ENCODE results near the gene XIRP1. TPM values are rescaled to one million over a fixed set of nuclear protein-coding genes. Genes with fewer than 3 reads are reported as not detected.
"Not testable (repeated sequence)": the region's sequence is repeated elsewhere in the genome, so short reads cannot be mapped to it uniquely, and the experiment has no call there.

The XIRP1 gene, protein sequence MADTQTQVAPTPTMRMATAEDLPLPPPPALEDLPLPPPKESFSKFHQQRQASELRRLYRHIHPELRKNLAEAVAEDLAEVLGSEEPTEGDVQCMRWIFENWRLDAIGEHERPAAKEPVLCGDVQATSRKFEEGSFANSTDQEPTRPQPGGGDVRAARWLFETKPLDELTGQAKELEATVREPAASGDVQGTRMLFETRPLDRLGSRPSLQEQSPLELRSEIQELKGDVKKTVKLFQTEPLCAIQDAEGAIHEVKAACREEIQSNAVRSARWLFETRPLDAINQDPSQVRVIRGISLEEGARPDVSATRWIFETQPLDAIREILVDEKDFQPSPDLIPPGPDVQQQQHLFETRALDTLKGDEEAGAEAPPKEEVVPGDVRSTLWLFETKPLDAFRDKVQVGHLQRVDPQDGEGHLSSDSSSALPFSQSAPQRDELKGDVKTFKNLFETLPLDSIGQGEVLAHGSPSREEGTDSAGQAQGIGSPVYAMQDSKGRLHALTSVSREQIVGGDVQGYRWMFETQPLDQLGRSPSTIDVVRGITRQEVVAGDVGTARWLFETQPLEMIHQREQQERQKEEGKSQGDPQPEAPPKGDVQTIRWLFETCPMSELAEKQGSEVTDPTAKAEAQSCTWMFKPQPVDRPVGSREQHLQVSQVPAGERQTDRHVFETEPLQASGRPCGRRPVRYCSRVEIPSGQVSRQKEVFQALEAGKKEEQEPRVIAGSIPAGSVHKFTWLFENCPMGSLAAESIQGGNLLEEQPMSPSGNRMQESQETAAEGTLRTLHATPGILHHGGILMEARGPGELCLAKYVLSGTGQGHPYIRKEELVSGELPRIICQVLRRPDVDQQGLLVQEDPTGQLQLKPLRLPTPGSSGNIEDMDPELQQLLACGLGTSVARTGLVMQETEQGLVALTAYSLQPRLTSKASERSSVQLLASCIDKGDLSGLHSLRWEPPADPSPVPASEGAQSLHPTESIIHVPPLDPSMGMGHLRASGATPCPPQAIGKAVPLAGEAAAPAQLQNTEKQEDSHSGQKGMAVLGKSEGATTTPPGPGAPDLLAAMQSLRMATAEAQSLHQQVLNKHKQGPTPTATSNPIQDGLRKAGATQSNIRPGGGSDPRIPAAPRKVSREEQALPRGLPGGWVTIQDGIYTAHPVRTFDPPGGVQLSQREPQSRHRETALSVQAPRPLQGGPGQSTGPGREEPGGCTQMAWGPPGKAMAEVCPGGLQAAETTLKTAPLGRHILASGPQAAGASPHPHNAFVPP (N-terminal part only)
- 0.11 and 0.14 TPM in 2 replicates for total RNA-seq

DNA sequence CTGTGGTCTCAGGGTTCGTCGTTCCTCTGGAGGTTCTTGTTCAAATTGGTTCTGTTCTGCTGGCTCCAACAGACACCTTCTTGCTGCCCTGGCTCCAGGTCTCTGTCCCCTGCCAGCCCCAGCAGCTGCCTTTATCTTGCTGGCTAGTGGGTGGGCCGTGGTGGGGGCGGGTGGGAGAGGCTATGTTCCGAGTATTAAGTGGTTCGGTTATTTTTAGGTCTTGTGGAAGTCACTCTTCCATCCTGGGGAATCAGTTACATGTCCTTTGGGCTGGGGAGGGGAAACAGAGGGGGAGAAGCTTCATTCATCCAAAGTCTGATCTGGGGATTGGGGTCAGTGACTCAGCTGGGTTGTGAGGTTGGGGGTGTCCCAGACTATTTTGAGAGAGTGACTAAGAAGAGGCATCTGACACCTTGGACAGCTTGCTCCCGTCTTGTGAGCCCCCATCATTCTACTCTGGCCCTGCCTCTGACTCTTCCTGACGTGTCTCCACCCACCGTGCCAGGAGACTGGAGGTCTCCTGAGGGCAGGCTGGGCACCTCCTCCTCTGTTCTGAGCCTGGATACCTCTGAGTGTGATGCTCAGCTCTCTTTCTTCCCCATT is at the start of gene XIRP1:
TSS of gene XIRP1 (minus strand) at position 106 of the 603 bp plus-strand sequence. CDS start 3,150 bp downstream, outside the sequence.
- intact Hi-C loops (cut with micrococcal nuclease), result no loop called here

DNA sequence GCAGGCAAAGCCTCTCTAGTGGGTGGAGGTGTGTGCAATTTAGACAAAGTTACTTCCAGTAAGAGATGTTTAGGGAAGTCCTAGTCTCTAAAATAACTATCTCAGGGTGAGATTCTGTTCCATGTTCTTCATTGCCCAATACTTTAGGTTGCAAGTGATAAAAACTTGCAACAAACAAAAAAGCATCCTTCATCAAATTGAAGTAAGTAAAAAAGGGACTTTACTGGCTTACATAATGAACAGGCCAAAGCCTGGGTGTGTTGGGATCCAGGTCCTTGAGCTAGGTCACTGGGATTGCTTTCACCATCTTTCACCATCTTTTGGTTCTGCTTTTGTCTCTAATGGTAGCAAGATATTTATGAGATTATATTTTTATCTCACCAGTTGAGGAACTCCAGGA is 49.2 kb upstream of the XIRP1 start:
- intact Hi-C loops (cut with micrococcal nuclease), result no loop called here

DNA sequence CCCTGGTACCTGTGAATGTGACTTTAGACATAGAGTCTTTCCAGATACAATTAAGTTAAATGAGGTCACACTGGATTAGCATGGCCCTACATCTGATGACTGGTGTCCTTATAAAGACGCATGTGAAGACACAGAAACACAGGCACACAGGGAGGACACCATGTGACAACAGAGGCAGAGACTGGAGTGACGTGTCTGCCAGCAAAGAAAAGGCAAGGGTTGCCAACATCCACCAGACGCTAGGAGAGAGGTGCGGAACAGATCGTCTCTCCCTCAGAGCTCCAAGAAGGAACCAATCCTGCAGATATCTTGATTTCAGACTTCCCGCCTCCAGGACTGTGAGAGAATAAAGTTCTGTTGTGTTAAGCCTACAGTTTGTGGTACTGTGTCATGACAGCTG is 44.6 kb upstream of the XIRP1 start:
- intact Hi-C loops (cut with micrococcal nuclease), result no loop called here

DNA sequence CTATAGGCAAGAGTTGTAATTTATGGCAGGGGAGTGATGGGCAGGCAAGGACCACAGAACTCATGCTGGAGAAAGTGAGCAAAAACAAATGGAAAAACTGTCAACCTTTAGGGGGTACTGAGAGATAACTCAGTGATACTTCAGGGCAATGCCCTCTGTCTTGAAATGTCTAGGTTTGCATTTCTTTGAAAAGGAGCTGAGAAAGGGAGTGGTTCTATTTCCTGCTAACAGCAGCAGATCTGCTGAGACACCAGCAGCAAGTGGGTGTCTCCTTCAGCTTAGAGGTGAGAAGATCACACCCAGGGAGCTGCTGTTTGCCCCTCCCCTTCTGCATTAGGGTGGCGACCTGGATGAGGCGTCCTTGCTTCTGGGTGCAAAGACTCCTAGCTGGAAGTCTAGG is 42.3 kb upstream of the XIRP1 start:
- intact Hi-C loops (cut with micrococcal nuclease), result loop anchor here (2.0 kb wide), 1 partner anchor 26 kb away; no protein-coding TSS in a partner anchor

DNA sequence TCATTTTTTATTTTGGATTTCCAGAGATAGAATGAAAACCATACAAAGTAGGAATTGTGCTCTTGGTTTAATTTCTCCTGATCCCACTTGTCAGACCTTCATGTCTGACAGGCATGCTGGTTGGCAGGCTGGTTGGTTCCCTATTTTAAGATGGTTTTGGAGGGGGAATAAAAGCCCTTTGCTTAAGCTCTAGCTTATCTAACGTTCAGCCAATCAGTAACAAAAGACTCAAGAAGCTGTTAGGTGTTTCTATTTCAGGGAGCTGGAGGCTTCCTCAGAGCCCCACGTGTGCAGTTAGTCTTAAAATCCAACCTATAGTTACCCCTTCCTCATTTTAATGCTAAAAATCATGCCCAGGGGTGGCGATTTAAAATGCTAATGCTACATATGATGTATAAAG is 40.5 kb upstream of the XIRP1 start:
- intact Hi-C loops (cut with micrococcal nuclease), result no loop called here

DNA sequence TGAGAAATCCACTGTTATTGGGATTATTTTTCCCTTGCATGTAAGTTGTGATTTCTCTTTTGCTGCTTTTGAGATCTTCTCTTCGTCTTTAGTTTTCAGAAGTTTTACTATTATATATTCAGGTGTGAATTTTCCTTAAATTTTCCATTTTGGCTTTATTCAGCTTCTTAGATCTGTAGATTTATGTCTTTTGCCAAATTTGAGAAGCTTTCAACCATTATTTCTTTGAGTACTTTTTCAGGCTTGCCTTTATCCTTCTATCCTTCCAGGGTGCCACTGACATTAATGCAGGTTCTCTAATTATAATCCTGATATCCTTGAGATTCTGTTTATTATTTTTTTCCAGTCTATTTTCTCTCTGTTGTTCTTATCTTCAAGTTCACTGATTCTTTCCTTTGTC is 38.1 kb upstream of the XIRP1 start:
- intact Hi-C loops (cut with micrococcal nuclease), result no loop called here

DNA sequence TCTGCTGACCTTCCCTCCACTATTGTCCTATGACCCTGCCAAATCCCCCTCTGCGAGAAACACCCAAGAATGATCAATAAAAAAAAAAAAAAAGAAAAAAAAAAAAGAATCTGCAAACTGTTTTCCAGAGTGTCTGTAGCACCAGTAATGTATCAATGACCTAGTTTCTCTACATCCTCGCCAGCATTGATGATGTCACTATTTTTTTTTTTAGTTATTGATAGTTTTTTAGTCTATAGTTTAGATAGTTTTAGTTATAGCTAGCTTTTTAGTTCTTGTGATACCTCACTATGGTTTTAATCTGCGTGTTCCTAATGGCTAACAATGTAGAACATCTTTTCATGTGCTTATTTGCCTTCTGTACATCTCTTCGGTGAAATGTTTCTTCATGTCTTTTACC is 36.1 kb upstream of the XIRP1 start:
- intact Hi-C loops (cut with micrococcal nuclease), result no loop called here

DNA sequence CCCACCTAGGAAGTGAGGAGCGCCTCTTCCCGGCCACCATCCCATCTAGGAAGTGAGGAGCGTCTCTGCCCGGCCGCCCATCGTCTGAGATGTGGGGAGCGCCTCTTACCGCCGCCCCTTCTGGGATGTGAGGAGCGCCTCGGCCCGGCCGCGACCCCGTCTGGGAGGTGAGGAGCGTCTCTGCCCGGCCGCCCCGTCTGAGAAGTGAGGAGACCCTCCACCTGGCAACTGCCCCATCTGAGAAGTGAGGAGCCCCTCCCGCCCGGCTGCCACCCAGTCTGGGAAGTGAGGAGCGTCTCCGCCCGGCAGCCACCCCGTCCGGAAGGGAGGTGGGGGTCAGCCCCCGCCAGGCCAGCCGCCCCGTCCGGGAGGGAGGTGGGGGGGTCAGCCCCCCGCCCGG is 35.2 kb upstream of the XIRP1 start:
- intact Hi-C loops (cut with micrococcal nuclease), result not testable (repeated sequence)

DNA sequence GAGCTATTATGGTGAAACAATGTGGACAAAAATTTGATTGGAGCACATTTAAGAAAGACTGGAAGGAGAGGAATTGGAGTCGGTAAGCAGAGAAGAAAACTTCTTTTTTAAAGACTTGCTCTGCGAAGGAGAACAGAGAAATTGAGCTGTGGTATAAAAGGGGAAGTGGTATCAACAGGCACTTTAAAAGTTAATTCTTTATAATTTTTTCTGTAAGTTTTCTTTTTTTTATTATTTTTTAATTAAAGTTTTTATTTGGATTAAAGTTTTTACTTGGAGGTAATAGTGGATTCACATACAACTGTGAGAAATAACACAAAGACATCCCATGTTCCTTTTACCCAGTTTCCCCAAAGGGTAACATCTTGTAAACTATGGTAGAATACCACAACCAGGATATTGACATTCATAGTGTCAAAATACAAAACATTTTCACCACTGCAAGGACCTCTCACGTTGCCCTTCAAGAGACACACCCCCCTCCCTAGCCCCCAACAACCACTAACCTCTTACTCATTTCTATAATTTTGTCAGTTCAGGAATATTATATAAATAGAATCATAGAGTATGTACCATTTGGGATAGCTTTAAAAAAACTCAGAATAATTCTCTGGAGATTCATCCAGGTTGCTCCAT is 33.8 kb upstream of the XIRP1 start:
- intact Hi-C loops (cut with micrococcal nuclease), result no loop called here

DNA sequence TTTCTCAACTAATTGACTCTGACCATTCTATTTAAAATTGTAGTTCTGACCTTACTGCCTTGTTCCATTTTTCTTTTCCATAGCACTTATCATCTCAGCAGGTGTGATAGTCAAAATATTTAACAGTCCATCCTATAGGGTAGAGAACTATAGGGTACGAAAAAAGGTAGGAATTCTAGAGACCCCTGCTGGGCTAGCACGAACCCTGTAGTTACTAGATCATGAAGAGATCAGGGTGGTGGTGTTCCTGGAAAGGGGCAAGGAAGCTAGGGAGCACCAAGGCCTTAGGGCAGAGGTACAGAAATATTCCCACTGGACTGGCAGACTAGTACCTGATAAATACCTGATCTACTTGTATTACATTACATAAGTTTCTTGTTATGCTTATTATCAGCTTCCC is 31.9 kb upstream of the XIRP1 start:
- intact Hi-C loops (cut with micrococcal nuclease), result no loop called here

DNA sequence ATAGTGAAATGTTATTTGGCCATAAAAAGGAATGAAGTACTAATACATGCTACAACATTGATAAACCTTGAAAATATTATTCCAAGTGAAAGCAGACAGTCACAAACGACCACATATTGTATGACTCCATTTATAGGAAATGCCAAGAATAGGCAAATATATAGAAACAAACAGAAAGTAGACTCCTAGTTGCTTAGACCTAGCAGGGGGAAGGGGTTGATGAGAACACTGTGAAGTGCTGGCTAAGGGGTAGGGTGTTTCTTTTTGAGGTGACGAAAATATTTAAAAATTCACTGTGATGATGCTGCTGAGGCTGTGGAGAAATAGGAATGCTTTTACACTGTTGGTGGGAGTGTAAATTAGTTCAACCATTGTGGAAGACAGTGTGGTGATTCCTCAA is 30.5 kb upstream of the XIRP1 start:
- intact Hi-C loops (cut with micrococcal nuclease), result no loop called here

DNA sequence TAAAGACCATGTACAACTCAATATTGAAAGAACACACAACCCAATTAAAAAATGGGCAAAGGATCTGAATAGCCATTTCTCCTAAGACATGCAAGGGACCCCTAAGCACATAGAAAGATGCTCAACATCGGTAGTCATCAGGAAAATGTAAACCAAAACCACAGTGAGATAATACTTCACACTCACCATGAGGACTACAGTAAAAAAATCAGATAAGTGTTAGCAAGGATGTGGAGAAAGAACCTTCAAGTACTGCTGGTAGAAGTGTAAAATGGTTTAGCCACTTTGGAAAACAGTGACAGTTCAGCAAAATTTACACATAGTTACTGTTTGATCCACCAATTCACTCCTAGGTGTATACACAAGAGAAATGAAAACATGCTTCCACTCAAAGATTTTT is 30.1 kb upstream of the XIRP1 start:
- intact Hi-C loops (cut with micrococcal nuclease), result no loop called here

DNA sequence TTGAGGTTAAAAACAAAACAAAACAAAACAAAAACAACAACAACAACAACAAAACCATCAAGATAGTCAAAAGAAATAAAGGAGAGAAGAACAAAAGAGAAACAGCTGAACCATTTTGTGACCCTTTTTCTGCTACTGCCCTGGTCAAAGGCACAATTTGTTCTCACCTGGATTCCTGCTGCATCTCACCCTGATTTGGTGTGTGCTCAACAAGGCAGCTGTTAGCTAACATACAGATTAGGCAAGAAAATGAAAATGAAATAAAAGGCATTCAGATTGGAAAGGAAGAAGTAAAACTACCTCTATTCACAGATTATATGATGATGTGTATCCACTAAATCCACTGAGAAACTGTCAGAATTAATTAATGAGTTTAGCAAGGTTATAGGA is 28.7 kb upstream of the XIRP1 start:
- intact Hi-C loops (cut with micrococcal nuclease), result no loop called here

DNA sequence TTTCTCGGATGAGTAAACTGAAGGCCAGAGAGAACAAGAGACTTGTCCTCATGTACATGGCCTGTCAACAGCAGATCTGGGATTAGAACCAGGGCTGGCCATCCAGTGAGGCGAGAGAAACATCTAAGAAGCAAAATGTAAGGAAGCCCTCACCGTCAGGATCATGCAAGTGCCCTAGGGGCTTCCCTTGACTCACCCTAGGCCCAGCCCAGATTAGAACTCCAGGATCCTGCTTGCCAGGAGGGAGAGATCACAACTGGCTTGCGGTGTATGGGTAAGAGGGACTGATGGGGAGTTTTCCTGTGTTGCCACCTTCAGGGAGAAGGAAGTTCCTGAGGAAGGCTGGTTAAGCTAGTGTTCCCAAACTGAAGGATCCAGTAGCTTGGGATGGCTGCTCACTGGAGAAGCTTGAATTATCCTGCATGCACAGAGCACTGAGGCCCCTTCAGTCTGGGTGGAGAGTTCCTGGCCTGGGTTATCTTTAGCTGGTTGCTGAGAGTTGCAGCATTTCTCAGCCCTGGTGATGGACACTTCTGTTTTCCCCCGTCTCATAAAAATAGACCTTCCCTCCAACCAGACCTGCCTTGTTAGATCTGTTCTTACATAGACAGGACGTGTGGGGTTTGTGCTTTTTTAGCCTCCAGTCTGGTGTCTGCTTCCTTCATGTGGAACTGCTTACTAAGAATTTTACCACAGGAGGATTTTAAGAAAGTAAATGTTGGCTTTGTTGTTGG is 28.2 kb upstream of the XIRP1 start:
- intact Hi-C loops (cut with micrococcal nuclease), result no loop called here

DNA sequence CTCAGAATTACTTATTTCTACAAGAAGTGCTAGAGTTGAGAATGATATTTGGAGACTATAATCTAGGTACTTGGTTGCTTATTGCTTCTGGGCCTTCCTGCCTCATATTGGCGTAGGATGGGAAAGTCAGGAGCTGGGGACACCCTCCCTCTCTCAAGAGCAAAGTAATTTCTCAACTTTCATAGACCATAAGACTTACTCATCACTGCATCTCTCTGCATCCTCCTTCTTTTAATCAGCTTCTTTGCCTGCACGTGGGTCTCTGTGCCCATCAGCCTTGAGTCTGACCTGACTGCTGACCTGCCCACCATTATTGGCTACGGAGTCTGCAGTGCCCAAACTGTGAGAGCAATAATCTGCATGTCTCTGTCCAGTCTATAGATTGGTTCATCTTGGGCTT is 27.3 kb upstream of the XIRP1 start:
- intact Hi-C loops (cut with micrococcal nuclease), result no loop called here

DNA sequence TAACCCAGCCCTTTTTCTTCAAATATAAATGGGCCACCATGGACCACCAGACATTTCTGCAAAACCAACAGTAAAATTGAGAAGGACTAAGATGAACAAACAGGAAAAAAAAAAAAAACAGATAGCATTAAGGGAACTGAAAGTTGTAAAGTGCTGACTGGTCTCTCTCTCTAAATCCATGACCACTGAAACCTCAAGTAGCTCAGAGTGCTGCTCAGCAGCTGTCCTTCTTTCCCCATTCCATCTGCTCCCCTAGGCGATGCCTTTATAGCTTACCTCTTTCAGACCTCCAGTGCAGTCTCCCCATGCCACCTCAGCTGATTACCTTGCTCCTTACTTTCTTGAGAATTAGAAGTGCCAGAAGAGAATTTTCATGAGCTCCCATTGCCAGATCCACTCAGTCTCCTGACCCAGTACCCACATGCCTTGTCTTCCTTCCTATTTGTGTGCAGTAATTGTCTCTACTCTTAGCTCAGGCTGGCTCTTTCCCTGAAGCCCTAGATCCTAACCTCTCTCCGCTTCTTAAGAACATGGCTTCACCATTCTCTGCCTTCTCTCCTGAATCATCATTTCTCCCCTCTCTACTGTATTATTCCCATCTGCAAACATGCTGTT is 23.9 kb upstream of the XIRP1 start:
- intact Hi-C loops (cut with micrococcal nuclease), result no loop called here

DNA sequence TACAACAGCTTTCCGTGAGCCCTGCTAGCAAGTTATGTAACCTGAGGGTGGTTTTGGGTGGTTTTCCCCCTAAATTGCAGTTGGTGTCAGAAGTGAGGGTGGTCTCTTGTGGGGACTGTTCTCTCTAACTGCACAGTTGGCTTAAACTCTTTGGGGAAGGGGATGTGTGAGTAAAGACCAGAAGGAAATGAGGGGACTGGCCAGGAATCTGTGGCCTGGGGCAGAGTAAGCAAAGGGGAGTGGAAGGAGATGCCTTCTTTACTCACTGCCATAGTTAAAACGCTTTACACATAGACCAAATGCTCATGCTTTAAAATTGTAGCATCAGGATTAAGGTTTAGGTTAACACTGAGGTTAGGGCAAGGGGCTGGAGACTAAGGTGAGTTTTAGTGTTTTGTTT is 21.2 kb upstream of the XIRP1 start:
- intact Hi-C loops (cut with micrococcal nuclease), result no loop called here

DNA sequence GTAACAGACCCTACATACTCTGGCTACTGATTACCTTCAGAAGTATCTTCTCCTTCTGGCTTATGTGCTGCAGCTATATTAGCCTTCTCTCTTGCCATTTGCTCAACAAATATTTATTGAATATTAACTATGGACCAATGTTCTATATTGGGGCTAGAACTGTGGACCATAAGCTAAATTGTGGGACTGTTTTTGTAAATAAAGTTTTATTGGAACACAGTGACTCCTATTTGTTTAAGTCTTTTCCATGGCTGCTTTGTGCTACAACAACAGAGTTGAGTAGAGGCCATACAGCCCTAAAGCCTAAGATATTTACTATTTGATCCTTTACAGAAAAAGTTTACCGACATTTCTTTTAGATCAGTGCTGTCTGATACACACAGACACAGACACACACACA is 20.3 kb upstream of the XIRP1 start:
- intact Hi-C loops (cut with micrococcal nuclease), result no loop called here

DNA sequence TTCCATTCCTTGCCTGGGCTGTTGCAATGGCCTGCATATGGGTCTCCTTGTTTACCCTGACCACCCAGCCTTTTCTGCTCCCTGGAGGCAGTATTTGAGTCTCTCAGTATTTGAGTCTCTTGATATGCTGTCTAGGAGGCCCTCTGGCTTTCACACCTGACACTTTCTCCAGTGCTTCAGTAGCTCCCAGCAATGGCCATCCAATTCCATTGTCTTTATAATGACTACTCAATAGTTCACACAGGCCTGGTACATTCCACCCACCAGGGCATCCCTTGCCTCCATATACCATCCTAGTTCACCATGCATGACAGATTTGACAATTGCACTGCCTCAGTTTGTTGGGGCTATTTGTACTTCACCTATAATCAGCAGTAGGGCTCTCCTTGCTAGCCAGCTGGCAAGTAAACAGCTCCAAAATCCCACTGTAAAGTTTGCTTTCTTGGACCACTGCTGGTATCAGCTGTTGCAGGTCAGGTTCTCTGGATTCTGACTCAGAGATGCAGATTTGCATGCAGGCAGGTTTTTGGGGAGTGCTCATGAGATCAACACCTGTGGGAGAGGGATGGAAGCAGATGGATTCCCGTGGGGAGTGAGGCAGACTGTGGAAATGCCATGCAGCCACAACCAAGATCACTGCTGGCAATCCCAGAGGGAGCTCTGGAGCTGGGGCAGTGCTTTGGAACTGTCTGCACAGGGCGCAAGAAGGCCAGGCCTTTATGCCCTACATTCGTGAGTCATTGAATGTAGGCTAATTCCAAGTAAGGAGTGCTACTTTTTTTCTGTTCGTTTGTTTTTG is 19.1 kb upstream of the XIRP1 start:
- intact Hi-C loops (cut with micrococcal nuclease), result no loop called here

Data from T-helper 2 cell treated with Interferon-gamma antibody and Interleukin-4, amounts not matched to agents 100 ng/mL and 5 ng/mL, for 36 hours (primary cell).